ENCODE measurements around the gene ARFGAP2. TPM values are rescaled to one million over a fixed set of nuclear protein-coding genes. Genes with fewer than 3 reads are reported as not detected.

The ARFGAP2 gene
- total RNA-seq, 2 experiments from 2014 or later = 89.6 to 102 TPM

DNA sequence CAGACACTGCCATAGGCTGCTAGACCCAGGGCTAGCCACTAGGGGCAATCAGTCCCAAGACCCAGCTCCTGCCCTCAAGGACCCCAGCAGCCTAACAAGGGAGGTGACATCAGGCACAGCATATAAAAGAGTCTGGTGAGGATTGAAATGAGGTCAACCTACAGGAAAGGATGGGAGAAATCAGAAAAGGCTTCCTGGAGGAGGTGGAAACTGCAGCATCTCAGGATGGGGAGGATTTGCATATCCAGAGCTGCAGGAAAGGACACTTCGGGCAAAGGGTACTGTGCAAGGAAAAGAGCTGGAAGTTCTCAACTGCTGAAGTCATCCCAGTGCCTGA lies 2.9 kb upstream of the ARFGAP2 start:
- ChIA-PET POLR2A (interaction anchor here (0.8 to 1.4 kb wide), 3 partner anchors 23 to 75 kb away, joined by 3 to 10 read pairs (median 4); partner anchors contain the start of gene DDB2), CTCF (interaction anchor here (0.6 to 4.8 kb wide), 14 partner anchors 8 to 99 kb away, joined by 3 to 54 read pairs (median 4); partner anchors contain the start of genes ACP2, DDB2 and NR1H3)
- peak; percentile 20 for ATAC-seq

DNA sequence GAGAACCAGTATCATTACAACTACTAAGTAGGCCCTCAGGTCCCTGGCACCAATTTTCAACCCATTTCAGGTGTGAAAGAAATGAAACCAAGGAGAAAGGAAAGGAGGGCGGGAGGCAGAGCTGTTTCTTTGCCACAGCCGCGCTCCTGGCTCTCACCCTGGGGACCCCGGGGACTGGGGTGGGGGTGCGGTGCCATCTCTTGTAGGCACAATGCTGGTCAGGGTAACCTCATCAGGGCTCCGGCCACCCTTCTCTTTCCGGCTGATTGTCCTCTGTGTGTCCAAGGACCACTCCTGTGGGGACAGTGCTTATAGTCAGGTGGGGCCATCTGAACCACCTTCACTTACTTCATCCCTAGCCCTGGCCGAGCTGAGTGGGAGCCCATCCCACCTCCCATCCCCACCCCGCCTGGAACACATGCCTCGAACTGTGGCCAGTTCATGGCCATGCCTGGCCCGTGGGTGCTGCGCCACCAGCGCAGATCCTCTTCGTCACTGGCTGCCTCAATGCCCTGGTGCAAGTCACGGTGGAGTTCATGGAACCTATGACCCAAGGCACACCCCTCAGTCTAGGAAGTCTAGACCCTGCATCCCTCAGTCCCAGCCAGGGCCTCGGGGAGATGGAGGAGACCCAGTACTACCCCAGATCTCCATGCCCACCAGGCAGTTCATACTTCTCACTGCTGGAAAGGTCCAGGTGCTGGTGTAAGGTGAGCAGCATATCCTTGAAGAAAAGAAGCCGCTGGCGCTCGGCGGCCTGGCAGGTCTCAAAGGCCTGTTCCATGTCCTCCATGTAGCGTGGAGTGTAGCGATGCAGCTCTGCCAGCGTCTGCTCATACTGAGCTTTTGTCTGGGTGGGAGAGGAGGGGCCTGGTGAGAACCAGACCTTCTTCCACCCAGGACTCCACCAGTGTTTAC lies 2.3 kb upstream of the ARFGAP2 start:
- Mint-ChIP-seq H3K27ac (peak overlapping the region; percentile 62), H3K36me3 (ENCODE audit: low read depth) (peaks cover 7% of the 10 kb centered on the region), H3K4me1 (ENCODE audit: low read depth) (peaks cover 29% of the 10 kb centered on the region), H3K27me3 (ENCODE audit: low read depth) (peaks cover 2% of the 10 kb centered on the region), H3K4me3 (no peak overlapping the region), H3K9me3 (ENCODE audit: insufficient read depth) (no peaks in the 10 kb centered on the region)
- ATAC-seq (no peak), DNase-seq (no peak)
- CTCF ChIA-PET = interaction anchor here (0.6 to 4.8 kb wide), 20 partner anchors 8 to 276 kb away, joined by 3 to 54 read pairs (median 5); partner anchors contain the start of genes ACP2, DDB2 and NR1H3
- POLR2A ChIA-PET = interaction anchor here (0.8 to 3.0 kb wide), 7 partner anchors 24 to 122 kb away, joined by 3 to 29 read pairs (median 3); partner anchors contain the start of genes ACP2 and DDB2

More for the DNA sequence above, 2.9 kb upstream of the ARFGAP2 start:
- no peak overlapping the region for H3K4me3 Mint-ChIP-seq
- peaks cover 27% of the 10 kb centered on the region for H3K4me1 Mint-ChIP-seq (ENCODE audit: low read depth)
- no peaks in the 10 kb centered on the region for H3K9me3 Mint-ChIP-seq (ENCODE audit: insufficient read depth)
- no peak overlapping the region for H3K27ac Mint-ChIP-seq
- H3K36me3 Mint-ChIP-seq (ENCODE audit: low read depth) = peaks cover 6% of the 10 kb centered on the region
- H3K27me3 Mint-ChIP-seq (ENCODE audit: low read depth) = peaks cover 5% of the 10 kb centered on the region
- DNase-seq = peak; percentile 72

DNA sequence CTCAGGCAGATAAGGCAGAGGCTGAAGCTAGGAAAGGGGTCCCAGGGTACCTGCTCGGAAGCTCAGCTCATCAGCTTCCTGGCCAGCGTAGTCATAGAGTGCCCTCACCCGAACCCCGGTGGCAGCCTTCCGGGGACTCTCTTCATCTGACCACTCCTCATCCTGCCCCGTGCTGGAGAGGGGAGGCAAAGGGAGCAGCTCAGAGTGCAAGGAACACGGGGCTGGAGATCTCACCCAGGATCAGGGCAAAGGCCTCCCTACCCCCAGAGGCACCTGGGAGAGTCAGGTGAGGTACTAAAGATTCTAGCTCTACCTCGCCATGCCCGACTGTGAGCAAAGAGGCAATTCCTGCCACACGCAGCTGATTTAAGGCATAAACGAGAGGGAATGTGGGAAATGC lies 1.6 kb upstream of the ARFGAP2 start:
- Mint-ChIP-seq H3K27ac (peak overlapping the region; percentile 99), H3K36me3 (ENCODE audit: low read depth) (peaks cover 14% of the 10 kb centered on the region), H3K4me3 (no peak overlapping the region), H3K27me3 (ENCODE audit: low read depth) (peaks cover under 1% of the 10 kb centered on the region), H3K9me3 (ENCODE audit: insufficient read depth) (no peaks in the 10 kb centered on the region), H3K4me1 (ENCODE audit: low read depth) (peaks cover 33% of the 10 kb centered on the region)
- DNase-seq (no peak), ATAC-seq (no peak)
- ChIA-PET CTCF (interaction anchor here (0.9 to 4.8 kb wide), 14 partner anchors 9 to 277 kb away, joined by 3 to 54 read pairs (median 6); partner anchors contain the start of genes ACP2, DDB2 and NR1H3), POLR2A (interaction anchor here (0.9 to 3.0 kb wide), 5 partner anchors 37 to 123 kb away, joined by 3 to 29 read pairs (median 3); partner anchors contain the start of genes ACP2 and DDB2)

DNA sequence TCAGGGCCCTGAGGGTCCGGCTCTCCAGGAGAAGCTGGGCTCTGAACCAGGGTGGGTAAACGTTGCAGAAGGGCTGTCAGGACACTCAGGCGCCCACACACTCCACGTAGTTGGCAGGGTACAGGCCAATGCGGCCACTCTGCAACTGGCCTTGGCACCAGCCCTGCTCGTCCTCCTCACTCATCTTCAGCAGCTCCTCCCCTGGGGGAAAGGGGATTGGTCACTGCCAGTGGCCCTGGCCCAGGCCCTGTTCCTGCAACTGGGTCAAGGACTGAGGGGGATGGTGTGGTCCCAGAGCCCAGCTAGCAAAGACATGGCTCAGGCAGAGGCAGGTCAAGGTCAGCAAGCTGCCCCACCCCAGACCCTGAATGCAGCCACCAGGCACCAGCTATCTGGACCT lies 1.2 kb upstream of the ARFGAP2 start:
- Mint-ChIP-seq H3K27me3 (ENCODE audit: low read depth) (no peaks in the 10 kb centered on the region), H3K36me3 (ENCODE audit: low read depth) (peaks cover 19% of the 10 kb centered on the region), H3K4me1 (ENCODE audit: low read depth) (peaks cover 38% of the 10 kb centered on the region), H3K27ac (peak overlapping the region; percentile 99), H3K4me3 (peak overlapping the region; percentile 97), H3K9me3 (ENCODE audit: insufficient read depth) (no peaks in the 10 kb centered on the region)
- no peak for ATAC-seq
- POLR2A ChIA-PET = interaction anchor here (0.9 to 3.0 kb wide), 5 partner anchors 38 to 124 kb away, joined by 3 to 29 read pairs (median 3); partner anchors contain the start of genes ACP2 and DDB2
- CTCF ChIA-PET = interaction anchor here (0.9 to 4.8 kb wide), 14 partner anchors 9 to 277 kb away, joined by 3 to 54 read pairs (median 6); partner anchors contain the start of genes ACP2, DDB2 and NR1H3
- no peak for DNase-seq

DNA sequence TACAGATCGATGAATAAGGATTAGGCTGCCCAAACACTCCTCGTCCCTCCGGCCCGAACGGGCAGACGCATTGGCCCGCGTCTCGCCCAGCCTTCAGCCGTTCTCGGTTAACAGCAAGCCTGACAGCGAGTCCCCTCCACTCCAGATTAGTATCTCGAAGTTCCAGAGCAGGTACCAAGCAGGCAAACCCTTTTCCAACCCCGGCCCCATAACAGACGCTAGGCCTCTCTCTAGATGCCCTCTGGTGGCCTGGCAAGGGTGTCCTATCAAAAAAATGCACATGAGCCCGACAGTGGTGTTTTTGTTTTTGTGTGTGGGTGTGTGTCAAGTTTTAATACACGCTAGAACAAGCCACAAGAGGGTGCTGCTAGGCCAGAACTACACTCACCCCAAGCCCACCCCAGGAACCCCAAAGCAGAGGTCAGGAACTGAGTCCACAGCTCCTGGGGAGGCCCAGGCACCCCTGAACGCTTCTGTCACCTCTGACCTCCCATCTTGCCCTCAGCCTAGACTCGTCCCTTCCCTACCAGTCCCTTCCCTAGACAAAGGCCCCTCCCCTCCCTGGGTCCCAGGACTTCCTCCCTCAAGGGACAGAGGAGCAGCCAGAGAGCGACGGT lies 658 bp upstream of the ARFGAP2 start:
- ATAC-seq = peak; percentile 66
- Mint-ChIP-seq H3K36me3 (ENCODE audit: low read depth) (peaks cover 21% of the 10 kb centered on the region), H3K4me3 (peak overlapping the region; percentile 97), H3K27ac (peak overlapping the region; percentile 99), H3K9me3 (ENCODE audit: insufficient read depth) (no peaks in the 10 kb centered on the region), H3K4me1 (ENCODE audit: low read depth) (peaks cover 41% of the 10 kb centered on the region), H3K27me3 (ENCODE audit: low read depth) (no peaks in the 10 kb centered on the region)
- peak; percentile 83 for DNase-seq
- POLR2A ChIA-PET = interaction anchor here (0.6 to 3.0 kb wide), 5 partner anchors 38 to 96 kb away, joined by 3 to 29 read pairs (median 3); partner anchors contain the start of genes ACP2 and DDB2
- CTCF ChIA-PET = interaction anchor here (0.9 to 4.8 kb wide), 12 partner anchors 10 to 278 kb away, joined by 3 to 54 read pairs (median 7); partner anchors contain the start of genes ACP2, DDB2 and NR1H3

DNA sequence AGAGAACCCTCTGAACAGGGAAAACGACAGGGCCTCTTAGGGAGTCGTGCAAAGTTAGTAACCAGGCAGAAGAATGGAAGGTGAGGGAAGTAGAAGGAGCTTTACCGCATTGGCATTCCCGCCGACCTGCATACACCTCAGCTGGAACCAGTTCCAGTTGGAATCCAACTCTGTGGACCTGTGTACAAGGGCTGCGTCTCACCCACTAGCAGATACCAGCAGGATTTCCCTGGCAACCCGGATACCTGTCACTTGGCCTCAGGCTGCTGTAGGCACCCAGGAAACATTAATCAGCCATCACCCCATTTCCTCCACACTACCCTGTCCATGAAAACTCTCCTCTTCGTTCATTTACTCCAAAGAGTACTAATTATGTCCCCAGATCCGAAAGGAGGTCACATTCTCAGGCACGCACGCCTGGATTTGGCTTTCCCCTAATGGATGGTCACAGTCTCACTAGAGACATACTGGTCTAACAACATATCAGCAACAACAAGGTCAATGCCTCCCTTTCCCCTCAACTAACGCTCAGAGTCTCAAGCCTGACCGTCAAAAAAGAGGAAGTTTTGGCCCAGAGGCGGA lies 842 bp downstream of the ARFGAP2 start:
- Mint-ChIP-seq H3K4me1 (ENCODE audit: low read depth) (peaks cover 52% of the 10 kb centered on the region), H3K27me3 (ENCODE audit: low read depth) (no peaks in the 10 kb centered on the region), H3K4me3 (peak overlapping the region; percentile 97), H3K36me3 (ENCODE audit: low read depth) (peaks cover 32% of the 10 kb centered on the region), H3K27ac (peak overlapping the region; percentile 97), H3K9me3 (ENCODE audit: insufficient read depth) (no peaks in the 10 kb centered on the region)
- ChIA-PET POLR2A (interaction anchor here (3.0 kb wide), 1 partner anchor 40 kb away, joined by 29 read pairs; the partner anchor contains the start of gene DDB2), CTCF (interaction anchor here (1.4 kb wide), 1 partner anchor 218 kb away, joined by 4 read pairs; no protein-coding TSS in a partner anchor)
- ATAC-seq = no peak
- no peak for DNase-seq

DNA sequence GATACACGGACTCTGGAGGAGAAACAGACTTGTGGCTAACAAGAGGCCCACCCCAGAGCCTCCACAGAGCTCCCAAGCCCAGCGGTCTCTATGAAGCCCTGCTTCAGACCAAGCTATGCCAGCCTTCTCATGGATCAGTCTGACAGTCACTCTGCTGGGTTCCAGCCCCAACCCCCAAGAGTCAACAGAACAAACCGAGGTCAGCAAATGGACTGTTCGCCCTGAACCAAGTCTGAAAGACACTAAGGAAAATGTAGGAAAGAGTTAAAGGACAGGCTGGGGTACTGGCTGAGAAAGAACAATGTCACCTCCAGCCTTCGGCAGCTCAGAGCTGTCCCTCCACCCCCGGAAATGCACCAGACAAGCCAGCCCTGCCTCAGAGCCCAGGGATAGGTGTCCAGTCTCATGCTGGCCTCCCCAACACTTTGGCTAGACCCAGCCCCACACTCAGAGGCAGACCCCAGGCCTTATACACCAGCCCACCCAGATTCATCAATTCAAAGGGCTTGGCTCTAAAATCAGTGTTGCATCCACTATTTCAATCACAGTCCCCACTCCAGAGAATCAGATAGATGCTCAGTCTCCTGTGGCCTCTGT lies 3.8 kb downstream of the ARFGAP2 start:
- no peaks in the 10 kb centered on the region for H3K9me3 Mint-ChIP-seq (ENCODE audit: insufficient read depth)

DNA sequence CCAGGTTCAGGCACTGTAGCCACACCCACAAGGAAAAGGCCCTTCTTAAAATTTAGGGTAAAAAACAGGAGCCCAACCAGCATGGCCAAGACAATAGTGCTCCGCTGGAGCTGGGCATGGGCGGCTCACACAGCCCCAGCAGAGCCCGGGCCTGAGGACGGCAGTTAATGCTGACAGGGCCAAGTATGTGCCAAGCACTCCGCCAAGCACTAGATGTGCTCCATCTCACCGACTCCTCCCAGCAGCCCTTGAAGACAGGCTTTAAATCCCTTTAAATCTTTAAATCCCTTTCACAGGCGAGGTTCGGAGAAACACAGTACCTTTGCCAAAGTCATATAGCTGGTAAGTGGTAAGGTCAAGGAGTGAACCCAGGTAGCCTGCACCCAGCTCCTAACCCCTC lies 4.8 kb downstream of the ARFGAP2 start:
- Mint-ChIP-seq H3K27ac (no peak overlapping the region), H3K4me3 (no peak overlapping the region), H3K36me3 (ENCODE audit: low read depth) (peaks cover 45% of the 10 kb centered on the region), H3K27me3 (ENCODE audit: low read depth) (no peaks in the 10 kb centered on the region), H3K9me3 (ENCODE audit: insufficient read depth) (no peaks in the 10 kb centered on the region), H3K4me1 (ENCODE audit: low read depth) (peaks cover 43% of the 10 kb centered on the region)
- POLR2A ChIA-PET = interaction anchor here (1.9 to 2.7 kb wide), 2 partner anchors 8 to 43 kb away, joined by 8 to 9 read pairs; partner anchors contain the start of gene DDB2
- CTCF ChIA-PET = interaction anchor here (1.2 to 1.7 kb wide), 5 partner anchors 9 to 19 kb away, joined by 3 to 6 read pairs (median 4); no protein-coding TSS in a partner anchor
- DNase-seq (no peak), ATAC-seq (no peak)

More for the DNA sequence above, 3.8 kb downstream of the ARFGAP2 start:
- ChIA-PET CTCF (interaction anchor here (1.2 to 1.7 kb wide), 3 partner anchors 11 to 20 kb away, joined by 3 to 6 read pairs (median 6); no protein-coding TSS in a partner anchor), POLR2A (interaction anchor here (1.9 to 2.7 kb wide), 2 partner anchors 9 to 42 kb away, joined by 8 to 9 read pairs; partner anchors contain the start of gene DDB2)
- no peak overlapping the region for H3K4me3 Mint-ChIP-seq
- ATAC-seq (no peak), DNase-seq (no peak)
- no peak overlapping the region for H3K27ac Mint-ChIP-seq
- H3K36me3 Mint-ChIP-seq (ENCODE audit: low read depth) = peaks cover 42% of the 10 kb centered on the region
- peaks cover 50% of the 10 kb centered on the region for H3K4me1 Mint-ChIP-seq (ENCODE audit: low read depth)
- no peaks in the 10 kb centered on the region for H3K27me3 Mint-ChIP-seq (ENCODE audit: low read depth)

DNA sequence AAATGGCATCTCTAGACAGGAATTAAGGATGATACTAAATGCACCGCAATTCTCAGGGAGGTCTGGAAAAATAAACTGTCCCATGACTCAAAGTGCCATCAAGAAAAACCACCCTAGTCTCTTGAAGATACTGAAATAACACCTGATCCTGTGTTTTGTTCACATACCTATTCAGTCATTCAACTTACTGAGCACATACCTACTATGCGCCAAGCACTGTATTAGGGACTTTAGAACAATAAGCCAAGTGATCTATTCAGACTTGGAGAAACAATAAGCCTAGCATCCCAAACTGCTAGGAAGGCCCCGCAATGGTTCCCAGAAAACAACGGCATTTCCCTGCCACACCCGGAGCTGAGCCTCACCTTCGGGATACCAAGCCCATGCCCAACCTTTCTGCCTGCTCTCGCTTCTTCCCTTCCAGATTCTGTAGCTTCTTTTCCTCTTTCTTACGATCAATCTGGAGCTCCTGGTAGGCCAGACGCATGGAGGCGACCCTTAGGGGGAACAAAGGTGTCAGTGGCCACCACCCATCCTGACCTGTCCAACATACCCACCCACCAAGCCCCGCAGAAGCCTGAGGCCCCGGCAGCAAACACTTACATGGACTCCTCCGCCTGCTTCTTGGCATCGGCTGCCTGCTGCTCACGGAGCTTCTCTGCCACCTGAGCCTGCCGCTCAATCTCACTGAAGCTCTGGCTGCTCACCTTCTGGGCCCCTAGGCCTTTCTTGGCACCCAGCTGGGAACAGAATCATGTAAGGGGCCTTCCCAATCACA lies 5.4 kb downstream of the ARFGAP2 start:
- POLR2A ChIA-PET = interaction anchor here (1.9 to 2.7 kb wide), 2 partner anchors 8 to 44 kb away, joined by 8 to 9 read pairs; partner anchors contain the start of gene DDB2
- ATAC-seq = no peak

DNA sequence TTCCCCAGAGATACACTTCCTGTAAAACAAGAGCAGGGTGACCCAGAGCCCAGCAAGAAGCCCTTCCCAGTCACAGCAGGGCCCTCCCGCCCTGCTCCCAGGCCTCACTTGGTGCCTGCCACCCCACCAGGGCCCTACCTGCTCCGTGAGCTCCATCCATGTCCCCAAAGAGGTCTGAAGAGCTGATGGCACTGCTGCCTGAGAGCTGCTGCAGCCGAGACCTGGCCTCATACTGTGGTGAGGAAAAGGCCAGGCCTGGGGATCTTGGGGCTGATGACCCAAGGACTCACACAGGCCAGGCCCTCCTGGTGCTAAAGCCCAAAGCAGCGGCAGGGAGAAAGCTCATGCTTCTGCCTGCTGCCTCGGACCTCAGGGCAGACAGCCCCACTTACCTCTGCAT lies 10.3 kb downstream of the ARFGAP2 start:
- Mint-ChIP-seq H3K27ac (no peak overlapping the region), H3K36me3 (ENCODE audit: low read depth) (peaks cover 31% of the 10 kb centered on the region), H3K4me3 (no peak overlapping the region), H3K27me3 (ENCODE audit: low read depth) (no peaks in the 10 kb centered on the region), H3K9me3 (ENCODE audit: insufficient read depth) (no peaks in the 10 kb centered on the region), H3K4me1 (ENCODE audit: low read depth) (peaks cover 8% of the 10 kb centered on the region)
- DNase-seq (no peak), ATAC-seq (no peak)
- ChIA-PET POLR2A (no interaction called here), CTCF (no interaction called here)

More for the DNA sequence above, 5.4 kb downstream of the ARFGAP2 start:
- Mint-ChIP-seq H3K27ac (peak overlapping the region; percentile 72), H3K27me3 (ENCODE audit: low read depth) (no peaks in the 10 kb centered on the region), H3K4me3 (no peak overlapping the region), H3K36me3 (ENCODE audit: low read depth) (peaks cover 46% of the 10 kb centered on the region), H3K4me1 (ENCODE audit: low read depth) (peaks cover 43% of the 10 kb centered on the region), H3K9me3 (ENCODE audit: insufficient read depth) (no peaks in the 10 kb centered on the region)
- DNase-seq = no peak
- CTCF ChIA-PET = interaction anchor here (1.2 to 1.7 kb wide), 5 partner anchors 9 to 18 kb away, joined by 3 to 6 read pairs (median 3); no protein-coding TSS in a partner anchor

Measured in activated CD8-positive, alpha-beta T cell treated with anti-CD3 and anti-CD28 coated beads, Interleukin-2, amount 10 ng/mL, durations not matched to agents 7 days and 5 days (primary cell).